HepG2 (cell line): ENCODE results near the gene LRFN2. TPM values are rescaled to one million over a fixed set of nuclear protein-coding genes. Genes with fewer than 3 reads are reported as not detected.

Experiments
- ATAC-seq: fragments of 200-7000 bp; cut with Tn5 transposase; 3 replicates; pipeline ENCODE4 v1.9.1; 2020; ENCODE audit warnings: mild to moderate bottlenecking, moderate library complexity
- BruUV-seq: library from RNA; stranded (reverse); fragments of 400-500 nt; replicated peaks from 2 replicates; lab custom pipeline; 2021; lab: Mats Ljungman, UMichigan
- CTCF ChIA-PET: fragments of 300-600 bp; formaldehyde crosslinking; extraction: SDS; loops from one replicate; lab custom pipeline; 2021; ENCODE audit warnings: low total read pairs, inconsistent platforms, low intra/inter-chr PET ratio; lab: Yijun Ruan, JAX
- POLR2A ChIA-PET: fragments of 350-600 bp; sonication (Branson Sonifier 250); formaldehyde crosslinking; loops from one replicate; lab custom pipeline; 2020; ENCODE audit warnings: antibody characterized with exemption, inconsistent platforms; lab: Yijun Ruan, JAX
- DNase-seq: peaks from one replicate; pipeline ENCODE4 v3.0.0-alpha.2; 2015; ENCODE audit warnings: low spot score
- FAIRE-seq: peaks from 3 replicates; lab custom pipeline; 2011; peaks lifted over from hg19 to GRCh38; lab: Jason Lieb, UNC
- H2AFZ ChIP-seq: one replicate; pipeline ENCODE4 v1.6.1; 2011; ENCODE audit warnings: low read length, inconsistent platforms
- H3K27ac ChIP-seq: fragments of 300-600 bp; 3 replicates; pipeline ENCODE4 v1.8.0; 2011; ENCODE audit warnings: mixed run types, mild to moderate bottlenecking, mixed read lengths, low read length, inconsistent platforms; ENCODE audit not compliant: insufficient read depth; ENCODE audit errors: extremely low read length
- H3K27me3 ChIP-seq, 2 experiments: fragments of 200-600 bp in 1 of 2; 2 replicates in 1 of 2; 3 replicates in 1 of 2; pipeline versions ENCODE4 v1.6.0 to v1.8.0; 2011; ENCODE audit warnings: low read length in 2 of 2, mild to moderate bottlenecking in 2 of 2, moderate library complexity in 2 of 2, inconsistent platforms in 1 of 2; ENCODE audit not compliant: insufficient read depth in 2 of 2, control insufficient read depth in 1 of 2
- H3K36me3 ChIP-seq, 2 experiments: fragments of 200-600 bp in 1 of 2; replicated peaks in 1 of 2; 2 replicates in 1 of 2; 3 replicates in 1 of 2; pipeline versions ENCODE4 v1.5.1 to v1.8.0; 2011; ENCODE audit warnings: low read length in 2 of 2, inconsistent platforms in 1 of 2; ENCODE audit not compliant: insufficient read depth in 2 of 2, control insufficient read depth in 1 of 2
- H3K4me1 ChIP-seq: 2 replicates; pipeline ENCODE4 v1.5.1; 2012; ENCODE audit warnings: low read length, inconsistent platforms; ENCODE audit not compliant: insufficient read depth
- H3K4me2 ChIP-seq: 2 replicates; pipeline ENCODE4 v1.6.0; 2011; ENCODE audit warnings: low read depth, low read length, inconsistent platforms
- H3K4me3 ChIP-seq, 3 experiments: fragments of 200-600 bp in 1 of 3; sonication (generic), shearing (Covaris generic) in 1 of 3; replicated peaks in 1 of 3; 2 replicates each; pipeline ENCODE4 v1.5.1; 2011 to 2016; ENCODE audit warnings: low read length in 3 of 3, inconsistent platforms in 2 of 3, low read depth in 2 of 3, mild to moderate bottlenecking in 2 of 3, control low read depth in 1 of 3, mixed read lengths in 1 of 3; ENCODE audit not compliant: insufficient read depth in 1 of 3
- H3K79me2 ChIP-seq: one replicate; pipeline ENCODE4 v1.6.1; 2011; ENCODE audit warnings: low read length, inconsistent platforms; ENCODE audit not compliant: insufficient read depth
- H3K9ac ChIP-seq: 2 replicates; pipeline ENCODE4 v1.6.0; 2011; ENCODE audit warnings: mild to moderate bottlenecking, low read depth, low read length, inconsistent platforms; ENCODE audit not compliant: insufficient read depth
- H3K9me3 ChIP-seq: 2 replicates; pipeline ENCODE4 v1.5.1; 2012; ENCODE audit warnings: mild to moderate bottlenecking, low read length
- H4K20me1 ChIP-seq: 2 replicates; pipeline ENCODE4 v1.6.0; 2011; ENCODE audit warnings: inconsistent platforms, mild to moderate bottlenecking, low read length, moderate library complexity; ENCODE audit not compliant: insufficient read depth
- CHD2 ChIP-seq: IDR thresholded peaks from 2 replicates; pipeline ENCODE4 v1.6.1; 2011; ENCODE audit warnings: low read depth, low read length, improper control_type of control experiment
- ERF ChIP-seq: IDR thresholded peaks from 2 replicates; pipeline ENCODE4 v1.6.1; 2018; ENCODE audit warnings: missing biosample characterization, missing genetic modification reagents
- IRF2 ChIP-seq: IDR thresholded peaks from 2 replicates; pipeline ENCODE4 v1.6.1; 2018; ENCODE audit warnings: missing genetic modification reagents, missing compliant biosample characterization
- KMT2B ChIP-seq: IDR thresholded peaks from 2 replicates; pipeline ENCODE4 v1.6.1; 2016; ENCODE audit warnings: missing genetic modification reagents, missing compliant biosample characterization
- MAF1 ChIP-seq: sonication (generic); formaldehyde crosslinking; IDR thresholded peaks from 2 replicates; pipeline ENCODE4 v1.5.0; 2020; ENCODE audit warnings: missing genetic modification reagents, borderline replicate concordance
- ZNF333 ChIP-seq: sonication (generic); formaldehyde crosslinking; IDR thresholded peaks from 2 replicates; pipeline ENCODE4 v1.4.0; 2020; ENCODE audit warnings: mild to moderate bottlenecking, missing genetic modification reagents, borderline replicate concordance
- ZNF354B ChIP-seq: sonication (generic); formaldehyde crosslinking; IDR thresholded peaks from 2 replicates; pipeline ENCODE4 v1.8.0; 2022; ENCODE audit warnings: mild to moderate bottlenecking, missing genetic modification reagents
- ZNF382 ChIP-seq: sonication (generic); formaldehyde crosslinking; IDR thresholded peaks from 2 replicates; pipeline ENCODE4 v1.5.0; 2020; ENCODE audit warnings: missing genetic modification reagents, mild to moderate bottlenecking, borderline replicate concordance
- ZNF740 ChIP-seq: sonication (generic); formaldehyde crosslinking; IDR thresholded peaks from 2 replicates; pipeline ENCODE4 v1.4.0; 2020; ENCODE audit warnings: missing genetic modification reagents
- ZZZ3 ChIP-seq: sonication (generic); formaldehyde crosslinking; IDR thresholded peaks from 2 replicates; pipeline ENCODE4 v1.4.0; 2020; ENCODE audit warnings: missing genetic modification reagents, mild to moderate bottlenecking, borderline replicate concordance
- WGBS: methylation state at CpG from one replicate; pipeline ENCODE4 v1.1.6; 2017; ENCODE audit warnings: low lambda C conversion rate; 5-methylcytosine and 5-hydroxymethylcytosine counted together
- in situ Hi-C: cut with HindIII; loops from 2 replicates; pipeline ENCODE4 v1.10.0; 2017; ENCODE audit warnings: low pct_unique_long_range_greater_than_20kb; ENCODE audit not compliant: extremely low pct_ligation_motif_present
- intact Hi-C: fragments of 100-400 bp; cut with micrococcal nuclease; formaldehyde crosslinking; loops from one replicate; pipeline ENCODE4 v1.10.0; 2022; ENCODE audit not compliant: unreplicated experiment
- polyA plus RNA-seq, 8 experiments: library from polyadenylated mRNA; depleted of rRNA in 3 of 8; stranded (reverse) in 7 of 8; unstranded in 1 of 8; fragments of >200 nt; fragmentation: Illumina TruSeq in 4 of 8; extraction: Trizol in 4 of 8; gene quantifications; 2 replicates each; pipeline versions ENCODE4 v1.2.1 to v1.2.3, GENCODE V29; 2011 to 2016; ENCODE audit warnings: low read depth in 4 of 8, missing spikeins in 1 of 8, mixed read lengths in 1 of 8; ENCODE audit not compliant: insufficient read depth in 1 of 8
- total RNA-seq, 5 experiments: library from RNA; depleted of rRNA; stranded (reverse); fragments of >200 nt; fragmentation: Illumina TruSeq; extraction: Trizol; gene quantifications; 2 replicates each; pipeline ENCODE4 v1.2.3, GENCODE V29; 2016; ENCODE audit warnings: low read depth in 1 of 5
- TF ChIP-seq, protein P1 (sequence below): sonication (generic); formaldehyde crosslinking; IDR thresholded peaks from 2 replicates; pipeline ENCODE4 v1.4.0; 2020; ENCODE audit warnings: missing genetic modification reagents, borderline replicate concordance
- TF ChIP-seq, protein P2 (sequence below): sonication (generic); formaldehyde crosslinking; IDR thresholded peaks from 2 replicates; pipeline ENCODE4 v1.8.0; 2022; ENCODE audit warnings: low read depth, missing genetic modification reagents

Gene LRFN2
- total and polyA plus RNA-seq, 2 of the 13 experiments (the other 11 are each of a cell fraction or from before 2014, with no cell fraction given): not detected

DNA sequence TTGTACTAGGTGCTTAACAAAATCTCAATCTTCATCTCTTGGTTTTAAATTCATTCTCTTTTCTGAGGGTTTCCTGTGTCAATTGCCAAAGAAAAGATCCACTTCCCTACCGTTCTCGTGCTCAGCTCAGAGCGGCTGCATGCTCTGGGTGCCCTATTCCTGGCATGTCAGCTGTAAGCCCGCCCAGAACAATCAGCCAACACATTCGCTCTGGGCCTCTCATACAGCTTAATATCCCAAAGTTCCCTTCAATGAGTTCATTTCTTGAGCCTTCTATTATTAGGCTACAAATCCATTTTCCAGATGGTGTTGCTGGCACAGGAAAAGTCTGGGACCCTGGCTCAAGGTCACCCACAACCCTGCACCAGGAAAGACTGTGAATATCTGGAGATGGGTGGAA, 24.3 kb upstream of the LRFN2 start:
- FAIRE-seq: no peak
- no TSS peak for BruUV-seq
- H3K9me3 ChIP-seq: no peaks in the 10 kb centered on the region
- WGBS: 3% methylated on average over 5 of the region's 5 CpGs
- CTCF ChIA-PET: no interaction called here
- TF ChIP-seq ZNF333 (CRISPR knock-in tag) (no peak), MAF1 (CRISPR knock-in tag) (no peak), KMT2B (CRISPR knock-in tag) (no peak), CHD2 (no peak), ERF (CRISPR knock-in tag) (no peak), ZNF354B (CRISPR knock-in tag) (no peak), ZNF740 (CRISPR knock-in tag) (no peak), ZNF382 (CRISPR knock-in tag) (no peak), IRF2 (no peak), ZZZ3 (CRISPR knock-in tag) (no peak)
- TF ChIP-seq, protein P1, sequence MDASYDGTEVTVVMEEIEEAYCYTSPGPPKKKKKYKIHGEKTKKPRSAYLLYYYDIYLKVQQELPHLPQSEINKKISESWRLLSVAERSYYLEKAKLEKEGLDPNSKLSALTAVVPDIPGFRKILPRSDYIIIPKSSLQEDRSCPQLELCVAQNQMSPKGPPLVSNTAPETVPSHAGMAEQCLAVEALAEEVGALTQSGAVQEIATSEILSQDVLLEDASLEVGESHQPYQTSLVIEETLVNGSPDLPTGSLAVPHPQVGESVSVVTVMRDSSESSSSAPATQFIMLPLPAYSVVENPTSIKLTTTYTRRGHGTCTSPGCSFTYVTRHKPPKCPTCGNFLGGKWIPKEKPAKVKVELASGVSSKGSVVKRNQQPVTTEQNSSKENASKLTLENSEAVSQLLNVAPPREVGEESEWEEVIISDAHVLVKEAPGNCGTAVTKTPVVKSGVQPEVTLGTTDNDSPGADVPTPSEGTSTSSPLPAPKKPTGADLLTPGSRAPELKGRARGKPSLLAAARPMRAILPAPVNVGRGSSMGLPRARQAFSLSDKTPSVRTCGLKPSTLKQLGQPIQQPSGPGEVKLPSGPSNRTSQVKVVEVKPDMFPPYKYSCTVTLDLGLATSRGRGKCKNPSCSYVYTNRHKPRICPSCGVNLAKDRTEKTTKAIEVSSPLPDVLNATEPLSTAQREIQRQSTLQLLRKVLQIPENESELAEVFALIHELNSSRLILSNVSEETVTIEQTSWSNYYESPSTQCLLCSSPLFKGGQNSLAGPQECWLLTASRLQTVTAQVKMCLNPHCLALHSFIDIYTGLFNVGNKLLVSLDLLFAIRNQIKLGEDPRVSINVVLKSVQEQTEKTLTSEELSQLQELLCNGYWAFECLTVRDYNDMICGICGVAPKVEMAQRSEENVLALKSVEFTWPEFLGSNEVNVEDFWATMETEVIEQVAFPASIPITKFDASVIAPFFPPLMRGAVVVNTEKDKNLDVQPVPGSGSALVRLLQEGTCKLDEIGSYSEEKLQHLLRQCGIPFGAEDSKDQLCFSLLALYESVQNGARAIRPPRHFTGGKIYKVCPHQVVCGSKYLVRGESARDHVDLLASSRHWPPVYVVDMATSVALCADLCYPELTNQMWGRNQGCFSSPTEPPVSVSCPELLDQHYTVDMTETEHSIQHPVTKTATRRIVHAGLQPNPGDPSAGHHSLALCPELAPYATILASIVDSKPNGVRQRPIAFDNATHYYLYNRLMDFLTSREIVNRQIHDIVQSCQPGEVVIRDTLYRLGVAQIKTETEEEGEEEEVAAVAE (CRISPR knock-in tag): no peak
- TF ChIP-seq, protein P2, sequence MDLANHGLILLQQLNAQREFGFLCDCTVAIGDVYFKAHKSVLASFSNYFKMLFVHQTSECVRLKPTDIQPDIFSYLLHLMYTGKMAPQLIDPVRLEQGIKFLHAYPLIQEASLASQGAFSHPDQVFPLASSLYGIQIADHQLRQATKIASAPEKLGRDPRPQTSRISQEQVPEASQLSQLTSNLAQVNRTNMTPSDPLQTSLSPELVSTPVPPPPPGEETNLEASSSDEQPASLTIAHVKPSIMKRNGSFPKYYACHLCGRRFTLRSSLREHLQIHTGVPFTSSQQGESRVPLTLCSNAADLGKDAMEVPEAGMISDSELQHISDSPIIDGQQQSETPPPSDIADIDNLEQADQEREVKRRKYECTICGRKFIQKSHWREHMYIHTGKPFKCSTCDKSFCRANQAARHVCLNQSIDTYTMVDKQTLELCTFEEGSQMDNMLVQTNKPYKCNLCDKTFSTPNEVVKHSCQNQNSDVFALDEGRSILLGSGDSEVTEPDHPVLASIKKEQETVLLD (CRISPR knock-in tag): no peak
- TF ChIP-seq, all 625 proteins: peak for 0
- H4K20me1 ChIP-seq: no peaks in the 10 kb centered on the region
- H3K79me2 ChIP-seq: no peaks in the 10 kb centered on the region
- no peak overlapping the region for H2AFZ ChIP-seq
- ATAC-seq: no peak
- H3K27me3 ChIP-seq: peaks cover 0 to 5% of the 10 kb centered on the region in 2 experiments; a peak in 1 of 5 replicates
- H3K4me1 ChIP-seq: no peaks in the 10 kb centered on the region
- no peaks in the 10 kb centered on the region for H3K36me3 ChIP-seq
- no peak overlapping the region for H3K4me3 ChIP-seq
- H3K9ac ChIP-seq: no peak overlapping the region
- in situ Hi-C loops: no loop called here
- DNase-seq: no peak
- intact Hi-C loops: no loop called here
- H3K27ac ChIP-seq: no peak overlapping the region
- H3K4me2 ChIP-seq: no peak overlapping the region
- POLR2A ChIA-PET: no interaction called here
